HG03457 (cell line): ENCODE data around the gene PLOD2.

Experiments used
- ATAC-seq: cut with Tn5 transposase; IDR thresholded peaks from one replicate; pipeline ENCODE4 v1.9.1; 2021; ENCODE audit warnings: moderate number of reproducible peaks; ENCODE audit not compliant: unreplicated experiment

Gene PLOD2

GRCh38 chr3:146160964-146161662 is at the start of gene PLOD2:
TSS of gene PLOD2 (minus strand) at chr3:146161184. CDS start at chr3:146160989, 195 bp downstream.
- no peak for ATAC-seq

DNA sequence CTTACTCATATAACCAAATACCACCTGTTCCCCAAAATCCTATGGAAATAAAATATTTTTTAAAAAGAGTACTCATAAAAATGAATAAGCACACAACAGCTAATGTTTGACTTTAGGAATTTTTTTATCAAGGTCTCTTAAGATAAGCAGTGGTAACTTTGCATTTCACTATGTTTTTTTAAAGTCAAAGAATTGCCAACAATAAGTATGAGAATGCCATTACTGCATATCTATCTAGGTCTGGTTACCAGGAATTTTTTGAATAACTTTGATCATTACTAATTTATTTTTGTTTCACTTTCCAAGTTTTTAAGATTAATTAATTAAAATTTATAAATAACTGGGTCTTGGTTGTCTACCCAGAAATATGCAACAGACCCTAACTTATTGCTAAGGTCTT is 48.4 kb upstream of the PLOD2 start:
- no peak for ATAC-seq

- ATAC-seq: no peak
Measured at GRCh38 chr3:146203776-146204175, 42.8 kb upstream of the PLOD2 start.

- ATAC-seq: no peak
Measured at GRCh38 chr3:146200461-146201220, 39.7 kb upstream of the PLOD2 start.

DNA sequence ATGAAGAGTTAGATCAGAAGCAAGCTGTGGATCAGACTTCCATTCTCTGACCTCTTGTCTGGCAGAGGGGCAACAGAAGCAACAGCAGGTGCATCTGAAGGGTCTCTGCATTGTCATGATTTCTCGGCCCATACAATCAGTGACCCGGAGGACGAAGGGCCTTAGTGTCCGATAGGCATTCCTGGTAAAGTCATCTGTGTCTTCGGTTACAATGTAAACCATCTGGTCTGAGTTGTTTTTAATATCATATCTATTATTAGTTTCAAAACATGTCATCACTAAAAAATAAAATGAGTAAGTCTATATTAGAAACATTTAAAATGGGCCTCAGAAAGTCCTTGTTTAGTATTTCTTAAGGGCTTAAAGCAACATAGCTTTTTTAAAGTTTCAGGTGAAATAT is 38.8 kb upstream of the PLOD2 start:
- ATAC-seq: no peak

DNA sequence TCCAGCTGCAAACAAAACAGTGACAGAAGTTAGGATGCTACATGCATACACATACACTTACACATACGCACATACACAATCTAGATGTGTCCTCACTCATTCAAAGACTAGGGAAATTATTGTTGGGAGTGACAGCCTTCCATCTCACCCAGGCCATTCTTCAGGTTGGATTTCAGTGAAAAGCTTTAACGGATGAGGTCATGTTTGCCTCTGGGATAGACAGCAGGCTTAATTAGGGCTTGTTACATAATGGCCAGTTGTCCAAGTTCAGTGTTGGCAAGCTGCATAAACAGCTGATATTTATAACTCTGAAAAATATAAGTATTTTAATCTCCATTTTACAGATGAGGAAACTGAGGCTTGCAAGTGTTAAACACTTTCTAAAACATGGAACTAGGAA is 35.8 kb upstream of the PLOD2 start:
- no peak for ATAC-seq

DNA sequence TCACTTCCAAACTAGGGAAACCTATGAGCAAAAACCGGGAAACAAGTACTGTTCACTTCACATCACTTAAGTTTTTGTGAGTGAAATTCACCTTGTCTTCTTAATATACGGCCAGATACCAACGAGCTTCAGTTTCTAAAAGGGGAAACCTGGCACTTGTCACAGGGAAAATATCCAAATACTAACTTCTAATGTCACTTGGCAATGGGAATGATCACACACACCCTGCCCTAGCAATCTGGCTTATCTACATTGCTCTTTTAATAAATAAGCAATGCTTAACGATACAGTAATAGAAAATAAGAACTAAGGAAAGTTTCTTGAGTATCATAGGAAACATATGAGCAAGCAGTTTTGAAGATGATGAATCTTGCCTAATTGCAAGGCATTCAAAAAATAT is 34.6 kb upstream of the PLOD2 start:
- no peak for ATAC-seq

DNA sequence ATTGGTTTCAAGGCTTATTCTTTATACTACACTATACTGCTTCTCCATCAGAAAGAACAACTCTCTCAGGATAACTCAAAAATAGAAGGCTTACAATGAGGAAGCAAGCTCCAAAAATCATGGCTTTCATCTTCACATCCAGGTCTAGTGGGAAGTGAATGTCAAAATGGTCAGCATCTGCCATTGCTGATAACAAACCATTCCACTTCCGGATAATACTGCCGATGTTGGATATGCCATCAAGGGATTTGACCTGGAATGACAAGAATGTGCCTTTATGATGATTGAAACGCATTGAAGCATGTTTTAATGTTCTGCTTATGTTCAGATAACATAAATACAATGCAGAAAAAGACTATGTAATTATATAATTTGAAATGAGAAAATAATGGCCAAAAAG is 34.0 kb upstream of the PLOD2 start:
- no peak for ATAC-seq

- no peak for ATAC-seq
Measured at GRCh38 chr3:146191051-146191450, 30.1 kb upstream of the PLOD2 start.

DNA sequence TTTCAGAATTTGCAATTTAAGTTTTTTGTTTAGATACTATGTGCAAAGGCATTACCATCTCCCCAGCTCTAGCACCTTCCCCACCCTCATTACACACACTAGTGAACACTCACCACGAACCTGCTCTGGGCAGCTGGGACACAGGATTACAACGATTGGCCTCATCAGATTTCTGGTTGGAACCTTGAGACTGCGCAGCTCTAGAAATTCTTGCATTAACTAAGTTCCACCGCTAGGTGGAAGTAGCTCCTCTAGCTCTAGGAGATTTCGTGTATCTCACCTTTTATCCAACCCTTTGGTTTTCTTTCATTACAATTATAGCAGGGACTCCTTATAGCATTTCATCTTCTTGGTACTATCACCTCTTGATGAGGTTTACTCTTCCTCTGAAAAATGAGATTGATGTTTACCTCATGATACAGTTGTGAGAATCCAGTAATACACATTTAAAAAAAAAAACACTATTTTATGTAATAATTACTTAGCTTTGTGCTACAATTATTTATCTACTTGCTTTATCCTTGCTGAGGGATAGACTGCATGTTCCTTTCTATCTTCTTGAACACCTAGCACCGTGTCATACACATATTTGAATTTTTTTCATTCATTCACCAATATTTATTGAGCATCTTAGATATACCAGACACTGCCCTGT is 28.7 kb upstream of the PLOD2 start:
- peak; percentile 90 for ATAC-seq

DNA sequence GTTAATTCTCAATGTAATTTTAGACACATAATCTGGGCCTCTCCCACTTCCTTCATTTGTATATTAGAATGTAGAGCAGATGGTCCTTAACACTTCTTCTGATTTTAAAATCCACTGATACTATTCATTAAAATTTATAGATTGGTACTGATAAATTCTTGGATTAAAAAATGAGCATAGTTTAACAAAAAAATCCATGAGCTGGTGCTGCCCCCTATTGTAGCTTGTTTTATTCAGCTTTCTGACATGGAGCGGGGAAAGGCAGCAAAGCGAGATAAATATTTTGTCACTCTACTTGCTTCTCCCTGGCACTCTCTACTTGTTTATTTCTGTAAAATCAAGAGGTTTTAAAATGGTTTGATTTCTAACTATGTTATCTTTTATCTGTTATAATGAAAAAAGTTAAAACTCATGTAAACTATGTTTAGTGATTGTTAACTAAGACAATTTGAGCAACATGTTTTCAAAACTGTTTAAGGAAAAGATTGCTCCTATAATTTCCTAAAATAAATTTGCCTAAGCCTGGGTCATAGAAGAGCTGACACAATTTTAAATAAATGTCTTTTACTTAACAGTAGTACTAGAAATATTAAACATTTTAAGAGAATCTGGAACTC is 26.5 kb upstream of the PLOD2 start:
- ATAC-seq: no peak

- no peak for ATAC-seq
Measured at GRCh38 chr3:146184241-146185015, 23.4 kb upstream of the PLOD2 start.

DNA sequence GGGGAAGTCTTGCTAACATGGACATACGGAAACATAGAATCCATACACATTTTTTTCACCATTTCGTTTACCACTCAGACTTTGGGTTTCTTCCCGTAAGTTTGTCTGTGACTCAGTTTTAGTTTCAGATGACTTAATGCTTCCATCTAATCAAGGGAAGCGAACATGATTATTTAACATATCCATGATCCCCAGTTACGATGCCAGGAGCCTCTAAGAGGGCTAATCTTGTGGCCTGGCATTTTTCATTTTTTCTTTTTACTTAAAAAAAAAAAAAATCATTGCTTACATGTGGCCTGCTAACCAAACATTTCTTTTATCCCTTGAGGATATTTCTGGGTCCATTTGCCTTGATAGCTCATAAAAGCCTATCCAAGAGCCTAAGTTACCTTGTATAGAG is 20.2 kb upstream of the PLOD2 start:
- no peak for ATAC-seq

GRCh38 chr3:146180376-146180775 is 19.4 kb upstream of the PLOD2 start:
- no peak for ATAC-seq

DNA sequence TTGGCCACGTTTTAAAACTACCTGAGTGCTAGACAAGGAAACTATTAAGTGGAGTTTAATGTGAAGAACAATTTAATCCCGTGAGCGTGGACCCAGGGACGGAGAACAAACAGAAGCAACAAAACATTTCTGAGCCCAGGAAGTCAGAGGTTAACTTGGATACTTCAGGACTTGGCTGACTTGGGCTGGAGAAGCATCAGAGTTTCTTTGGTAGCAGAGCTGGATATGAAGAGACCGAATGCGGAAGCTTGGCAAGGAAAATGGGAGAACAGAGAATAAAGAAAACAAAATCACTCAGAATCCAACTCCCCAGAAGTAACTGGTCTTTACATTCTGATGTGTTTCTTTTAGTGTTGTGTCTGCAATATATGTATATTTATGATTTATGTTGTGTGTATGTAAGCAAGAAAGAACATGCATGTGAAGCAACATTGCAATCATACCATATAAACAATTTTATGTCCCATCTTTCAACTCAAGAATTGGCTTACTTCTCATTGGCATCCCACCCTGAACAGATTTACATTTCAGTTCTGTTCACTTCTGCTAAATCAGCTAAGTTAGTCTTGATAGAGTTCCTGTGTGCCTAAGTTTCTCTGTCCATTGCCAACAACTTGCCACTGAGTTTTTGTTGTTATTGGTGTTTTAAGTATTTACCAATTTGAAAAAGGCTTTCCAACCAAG is 17.2 kb upstream of the PLOD2 start:
- ATAC-seq: no peak

DNA sequence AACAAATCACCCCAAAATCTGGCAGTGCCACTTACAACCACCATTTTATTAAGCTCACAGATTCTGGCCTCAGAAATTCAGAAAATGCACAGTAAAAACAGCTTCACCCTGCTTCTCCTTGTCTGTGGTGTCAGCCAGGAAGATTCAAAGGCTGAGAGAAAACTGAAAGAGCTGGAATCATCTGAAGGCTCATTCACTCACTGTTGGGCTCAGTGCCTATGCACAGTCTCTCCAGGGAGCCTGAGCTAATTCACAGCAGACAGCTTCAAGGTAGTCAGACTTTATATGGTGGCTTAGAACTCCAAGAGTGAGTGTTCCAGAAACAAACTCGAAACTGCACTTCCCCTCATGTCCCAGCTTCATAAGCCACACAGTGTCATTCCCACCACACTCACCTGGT is 16.5 kb upstream of the PLOD2 start:
- no peak for ATAC-seq

GRCh38 chr3:146177072-146177471 is 16.1 kb upstream of the PLOD2 start:
- no peak for ATAC-seq

DNA sequence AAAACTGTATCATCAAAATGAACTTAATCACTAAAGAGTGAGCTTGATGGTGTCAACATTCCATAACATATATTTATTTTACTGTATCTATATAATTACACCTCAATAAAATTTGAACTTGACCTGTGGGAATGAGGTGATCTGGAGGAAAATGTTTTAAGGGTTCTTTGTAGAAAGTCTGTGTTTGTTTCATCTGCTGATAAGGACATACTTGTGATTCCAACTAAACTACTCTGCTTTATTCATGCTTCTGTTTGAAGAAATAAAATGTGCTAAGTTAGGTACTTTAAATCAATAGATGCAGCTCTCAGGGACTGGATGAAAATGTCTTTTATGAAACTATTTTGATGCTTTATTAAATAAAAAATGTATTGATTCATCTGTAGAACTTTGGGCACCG is 11.6 kb upstream of the PLOD2 start:
- ATAC-seq: no peak

DNA sequence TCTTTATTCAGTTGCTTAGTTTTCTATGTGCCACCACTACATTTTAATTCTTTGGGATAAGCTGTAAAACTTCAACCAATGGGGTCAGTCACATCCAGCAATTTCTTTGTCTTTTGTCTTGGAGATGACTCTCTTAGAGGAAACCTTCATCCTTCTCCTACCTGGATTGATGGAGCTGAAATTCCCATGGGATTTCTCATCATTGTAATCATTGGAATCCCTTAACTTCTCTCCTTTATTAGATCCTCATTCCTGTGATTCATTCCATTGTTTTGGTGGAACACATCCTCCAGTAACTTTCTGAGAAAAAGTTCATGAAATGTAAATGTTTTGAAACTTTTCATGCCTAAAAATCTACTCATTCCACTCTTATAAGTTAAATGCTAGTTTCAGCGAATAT is 9.6 kb upstream of the PLOD2 start:
- ATAC-seq: no peak

DNA sequence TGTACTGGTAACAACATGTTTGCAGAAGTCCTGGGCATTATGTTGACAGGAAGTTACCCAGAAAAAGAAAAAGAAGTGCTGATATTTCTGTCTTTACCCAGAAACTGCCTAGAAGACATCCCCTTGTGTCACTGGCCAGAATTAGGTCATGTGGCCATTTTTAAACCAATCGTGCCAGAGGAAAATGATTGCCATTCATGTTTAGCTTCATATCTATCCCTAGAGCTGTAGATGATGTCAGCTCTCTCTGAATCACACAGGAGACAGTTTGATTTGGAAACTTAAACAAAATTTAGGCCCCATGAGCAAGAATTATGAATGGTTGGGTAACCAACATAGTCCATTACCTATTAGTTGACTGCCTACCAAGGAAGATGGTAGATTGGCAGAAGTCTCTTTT is 8.9 kb upstream of the PLOD2 start:
- ATAC-seq: no peak
